ES-I3 (cell line): Measurements from ENCODE around the gene SCN2B.
A peak's percentile ranks its signal among the peaks of the same experiment; 100 is the strongest.

ENCODE experiments used
- H3K36me3 ChIP-seq: 2 replicates; pipeline ENCODE4 v1.6.1; 2013; ENCODE audit warnings: mild to moderate bottlenecking, low read length, control low read depth, moderate library complexity; ENCODE audit not compliant: insufficient read depth
- H3K4me1 ChIP-seq: 2 replicates; pipeline ENCODE4 v1.6.1; 2013; ENCODE audit warnings: mild to moderate bottlenecking, control low read depth, low read length; ENCODE audit not compliant: insufficient read depth
- H3K9ac ChIP-seq: 2 replicates; pipeline ENCODE4 v1.6.1; 2013; ENCODE audit warnings: low read depth, mild to moderate bottlenecking, low read length, moderate library complexity
- H3K9me3 ChIP-seq: 2 replicates; pipeline ENCODE4 v1.6.1; 2013; ENCODE audit warnings: mild to moderate bottlenecking, low read length, moderate library complexity; ENCODE audit not compliant: control insufficient read depth, insufficient read depth

SCN2B gene

GRCh38 chr11:118157186-118157895 lies 19.1 kb downstream of the SCN2B start:
- Histone ChIP-seq H3K9me3 (no peaks in the 10 kb centered on the region), H3K36me3 (no peaks in the 10 kb centered on the region), H3K4me1 (peaks cover 33% of the 10 kb centered on the region), H3K9ac (peak overlapping the region; percentile 45; the same call in 1 of the 2 replicates)

- no peaks in the 10 kb centered on the region for H3K36me3 ChIP-seq
- H3K4me1 ChIP-seq, result peaks cover 33% of the 10 kb centered on the region
- no peaks in the 10 kb centered on the region for H3K9me3 ChIP-seq
- H3K9ac ChIP-seq, result peak overlapping the region; percentile 45; the same call in 1 of the 2 replicates
These were observed 19.8 kb downstream of the SCN2B start for GRCh38 chr11:118156531-118157185.

GRCh38 chr11:118155776-118156530 lies 20.5 kb downstream of the SCN2B start:
- Histone ChIP-seq H3K9me3 (no peaks in the 10 kb centered on the region), H3K9ac (peak overlapping the region; percentile 45; the same call in 1 of the 2 replicates), H3K36me3 (no peaks in the 10 kb centered on the region), H3K4me1 (peaks cover 33% of the 10 kb centered on the region)

GRCh38 chr11:118154641-118155040 lies 21.8 kb downstream of the SCN2B start:
- Histone ChIP-seq H3K4me1 (peaks cover 28% of the 10 kb centered on the region), H3K36me3 (no peaks in the 10 kb centered on the region), H3K9ac (no peak overlapping the region), H3K9me3 (no peaks in the 10 kb centered on the region)

GRCh38 chr11:118153976-118154375 lies 22.5 kb downstream of the SCN2B start:
- H3K36me3 ChIP-seq, result no peaks in the 10 kb centered on the region
- no peaks in the 10 kb centered on the region for H3K9me3 ChIP-seq
- H3K4me1 ChIP-seq, result peaks cover 28% of the 10 kb centered on the region
- H3K9ac ChIP-seq, result no peak overlapping the region

- no peaks in the 10 kb centered on the region for H3K36me3 ChIP-seq
These were observed 22.9 kb downstream of the SCN2B start for GRCh38 chr11:118153516-118153915.

GRCh38 chr11:118152552-118153471 lies 23.6 kb downstream of the SCN2B start, which contains the start of gene SCN4B:
Gene SCN4B (minus strand): TSS chr11:118152823. CDS start chr11:118152673, 150 bp downstream.
- H3K4me1 ChIP-seq, result peaks cover 23% of the 10 kb centered on the region
- peak within 1 kb of the TSS; percentile 65 for H3K9ac ChIP-seq
- H3K36me3 ChIP-seq, result no peaks in the 10 kb centered on the region
- no peaks in the 10 kb centered on the region for H3K9me3 ChIP-seq

More at GRCh38 chr11:118153516-118153915, 22.9 kb downstream of the SCN2B start:
- Histone ChIP-seq H3K9me3 (no peaks in the 10 kb centered on the region), H3K4me1 (peaks cover 28% of the 10 kb centered on the region), H3K9ac (no peak overlapping the region)

GRCh38 chr11:118152020-118152551 lies 24.4 kb downstream of the SCN2B start:
- Histone ChIP-seq H3K9me3 (no peaks in the 10 kb centered on the region), H3K36me3 (no peaks in the 10 kb centered on the region), H3K9ac (peak overlapping the region; percentile 65), H3K4me1 (peaks cover 27% of the 10 kb centered on the region)

- no peaks in the 10 kb centered on the region for H3K9me3 ChIP-seq
- H3K9ac ChIP-seq, result no peak overlapping the region
- H3K4me1 ChIP-seq, result peaks cover 27% of the 10 kb centered on the region
- no peaks in the 10 kb centered on the region for H3K36me3 ChIP-seq
These were observed 25.0 kb downstream of the SCN2B start for GRCh38 chr11:118151431-118151830.

- H3K9ac ChIP-seq, result no peak overlapping the region
- H3K9me3 ChIP-seq, result no peaks in the 10 kb centered on the region
- H3K36me3 ChIP-seq, result no peaks in the 10 kb centered on the region
- peaks cover 14% of the 10 kb centered on the region for H3K4me1 ChIP-seq
These were observed 26.9 kb downstream of the SCN2B start for GRCh38 chr11:118149493-118149892.

GRCh38 chr11:118148856-118149255 lies 27.6 kb downstream of the SCN2B start:
- Histone ChIP-seq H3K9ac (no peak overlapping the region), H3K9me3 (no peaks in the 10 kb centered on the region), H3K4me1 (peaks cover 8% of the 10 kb centered on the region), H3K36me3 (no peaks in the 10 kb centered on the region)

GRCh38 chr11:118148240-118148639 lies 28.2 kb downstream of the SCN2B start:
- H3K4me1 ChIP-seq, result peaks cover 6% of the 10 kb centered on the region

GRCh38 chr11:118147502-118147901 lies 28.9 kb downstream of the SCN2B start:
- Histone ChIP-seq H3K9ac (no peak overlapping the region), H3K4me1 (peaks cover 6% of the 10 kb centered on the region), H3K36me3 (no peaks in the 10 kb centered on the region), H3K9me3 (no peaks in the 10 kb centered on the region)

More at GRCh38 chr11:118148240-118148639, 28.2 kb downstream of the SCN2B start:
- H3K9me3 ChIP-seq, result no peaks in the 10 kb centered on the region
- H3K36me3 ChIP-seq, result no peaks in the 10 kb centered on the region
- no peak overlapping the region for H3K9ac ChIP-seq
